Panc1 (cell line): ENCODE results near the gene HELZ2.

Experiments used
- POLR2AphosphoS5 ChIP-seq: IDR thresholded peaks from 2 replicates; pipeline ENCODE4 v1.6.1; 2012; ENCODE audit warnings: mild to moderate bottlenecking, low read depth, low read length, moderate library complexity
- TF ChIP-seq, protein P1 (sequence below): fragments of 450-650 bp; IDR thresholded peaks from 2 replicates; pipeline ENCODE4 v1.5.1; 2017; ENCODE audit warnings: mild to moderate bottlenecking
- TF ChIP-seq, protein P2 (sequence below), 2 experiments: IDR thresholded peaks; 2 replicates each; pipeline ENCODE4 v1.6.1; 2011 to 2012; ENCODE audit warnings: low read depth in 2 of 2, control low read depth in 1 of 2, low read length in 1 of 2, mild to moderate bottlenecking in 1 of 2, moderate library complexity in 1 of 2; ENCODE audit not compliant: insufficient read depth in 1 of 2

DNA sequence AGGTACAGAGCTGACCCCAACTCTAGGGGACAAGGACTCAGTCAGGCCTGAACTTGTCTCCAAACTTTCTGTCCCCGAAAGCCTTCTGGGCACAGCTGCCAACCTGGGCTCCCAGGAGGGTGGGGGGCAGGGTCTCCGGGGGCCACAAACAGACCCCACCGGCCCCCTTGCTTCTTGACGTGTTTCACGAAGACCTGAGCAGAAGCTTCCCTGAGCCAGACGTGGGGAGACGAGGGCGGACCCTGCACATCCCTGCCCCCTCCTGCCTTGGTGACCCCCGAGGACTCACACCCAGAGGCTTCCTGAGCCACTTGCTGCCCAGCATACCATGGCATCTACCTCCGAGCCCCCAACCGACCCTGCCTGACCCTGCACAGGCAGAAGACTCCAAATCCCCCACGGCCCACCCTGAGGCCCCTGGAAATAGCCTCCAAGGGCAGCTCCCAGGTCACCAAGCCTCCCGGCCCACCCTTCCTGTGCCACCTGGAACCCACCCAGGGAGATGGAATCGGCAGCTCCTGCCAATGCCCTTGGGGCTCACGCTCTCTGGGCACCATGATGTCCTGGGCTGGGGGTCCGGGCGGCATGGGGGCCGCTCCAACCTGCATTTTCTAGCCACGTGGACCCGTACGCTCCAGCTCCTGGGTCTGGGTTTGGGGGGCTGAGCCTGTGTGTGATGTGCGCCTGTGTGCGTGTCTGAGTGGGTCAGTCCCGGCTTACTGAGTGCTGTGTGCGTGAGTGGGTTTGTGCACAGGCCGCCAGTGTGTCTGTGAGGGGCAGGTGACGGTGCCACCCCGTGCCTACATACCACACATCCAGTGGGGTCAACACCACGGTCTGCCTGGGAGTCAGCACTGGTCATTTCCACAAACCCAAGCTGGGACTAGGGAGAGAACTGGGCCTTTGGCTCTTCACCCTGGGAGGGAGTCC is 34.3 kb downstream of the HELZ2 start:
- TF ChIP-seq, protein P1, sequence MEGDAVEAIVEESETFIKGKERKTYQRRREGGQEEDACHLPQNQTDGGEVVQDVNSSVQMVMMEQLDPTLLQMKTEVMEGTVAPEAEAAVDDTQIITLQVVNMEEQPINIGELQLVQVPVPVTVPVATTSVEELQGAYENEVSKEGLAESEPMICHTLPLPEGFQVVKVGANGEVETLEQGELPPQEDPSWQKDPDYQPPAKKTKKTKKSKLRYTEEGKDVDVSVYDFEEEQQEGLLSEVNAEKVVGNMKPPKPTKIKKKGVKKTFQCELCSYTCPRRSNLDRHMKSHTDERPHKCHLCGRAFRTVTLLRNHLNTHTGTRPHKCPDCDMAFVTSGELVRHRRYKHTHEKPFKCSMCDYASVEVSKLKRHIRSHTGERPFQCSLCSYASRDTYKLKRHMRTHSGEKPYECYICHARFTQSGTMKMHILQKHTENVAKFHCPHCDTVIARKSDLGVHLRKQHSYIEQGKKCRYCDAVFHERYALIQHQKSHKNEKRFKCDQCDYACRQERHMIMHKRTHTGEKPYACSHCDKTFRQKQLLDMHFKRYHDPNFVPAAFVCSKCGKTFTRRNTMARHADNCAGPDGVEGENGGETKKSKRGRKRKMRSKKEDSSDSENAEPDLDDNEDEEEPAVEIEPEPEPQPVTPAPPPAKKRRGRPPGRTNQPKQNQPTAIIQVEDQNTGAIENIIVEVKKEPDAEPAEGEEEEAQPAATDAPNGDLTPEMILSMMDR, result no peak
- TF ChIP-seq, protein P2, sequence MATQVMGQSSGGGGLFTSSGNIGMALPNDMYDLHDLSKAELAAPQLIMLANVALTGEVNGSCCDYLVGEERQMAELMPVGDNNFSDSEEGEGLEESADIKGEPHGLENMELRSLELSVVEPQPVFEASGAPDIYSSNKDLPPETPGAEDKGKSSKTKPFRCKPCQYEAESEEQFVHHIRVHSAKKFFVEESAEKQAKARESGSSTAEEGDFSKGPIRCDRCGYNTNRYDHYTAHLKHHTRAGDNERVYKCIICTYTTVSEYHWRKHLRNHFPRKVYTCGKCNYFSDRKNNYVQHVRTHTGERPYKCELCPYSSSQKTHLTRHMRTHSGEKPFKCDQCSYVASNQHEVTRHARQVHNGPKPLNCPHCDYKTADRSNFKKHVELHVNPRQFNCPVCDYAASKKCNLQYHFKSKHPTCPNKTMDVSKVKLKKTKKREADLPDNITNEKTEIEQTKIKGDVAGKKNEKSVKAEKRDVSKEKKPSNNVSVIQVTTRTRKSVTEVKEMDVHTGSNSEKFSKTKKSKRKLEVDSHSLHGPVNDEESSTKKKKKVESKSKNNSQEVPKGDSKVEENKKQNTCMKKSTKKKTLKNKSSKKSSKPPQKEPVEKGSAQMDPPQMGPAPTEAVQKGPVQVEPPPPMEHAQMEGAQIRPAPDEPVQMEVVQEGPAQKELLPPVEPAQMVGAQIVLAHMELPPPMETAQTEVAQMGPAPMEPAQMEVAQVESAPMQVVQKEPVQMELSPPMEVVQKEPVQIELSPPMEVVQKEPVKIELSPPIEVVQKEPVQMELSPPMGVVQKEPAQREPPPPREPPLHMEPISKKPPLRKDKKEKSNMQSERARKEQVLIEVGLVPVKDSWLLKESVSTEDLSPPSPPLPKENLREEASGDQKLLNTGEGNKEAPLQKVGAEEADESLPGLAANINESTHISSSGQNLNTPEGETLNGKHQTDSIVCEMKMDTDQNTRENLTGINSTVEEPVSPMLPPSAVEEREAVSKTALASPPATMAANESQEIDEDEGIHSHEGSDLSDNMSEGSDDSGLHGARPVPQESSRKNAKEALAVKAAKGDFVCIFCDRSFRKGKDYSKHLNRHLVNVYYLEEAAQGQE (IDR thresholded peaks at IDR 0.05; ENCODE audit: insufficient read depth in 1 of 2, low read depth in 2 of 2, low read length in 1 of 2), result no peak
- no peak for TF ChIP-seq POLR2AphosphoS5
